SK-N-SH (cell line): Measurements from ENCODE around the gene SLC2A13. TPM values are rescaled to one million over a fixed set of nuclear protein-coding genes. Genes with fewer than 3 reads are reported as not detected.

Source experiments
- CTCF ChIA-PET: fragments of 300-600, 350-600 bp; formaldehyde crosslinking; extraction: SDS; loops from one replicate; lab custom pipeline; 2021; lab: Yijun Ruan, JAX
- POLR2A ChIA-PET: fragments of 350-600 bp; sonication (Branson Sonifier 250); formaldehyde crosslinking; extraction: SDS; loops from one replicate; lab custom pipeline; 2020; ENCODE audit warnings: antibody characterized with exemption, inconsistent platforms; lab: Yijun Ruan, JAX
- DNase-seq: peaks from one replicate; pipeline ENCODE4 v3.0.0; 2012
- H2AFZ ChIP-seq: fragments of 200-600 bp; sonication (generic); 2 replicates; pipeline ENCODE4 v1.8.1; 2016; ENCODE audit warnings: antibody characterized with exemption, mild to moderate bottlenecking, low read depth
- H3F3A ChIP-seq: fragments of 200-600 bp; sonication (generic); replicated peaks from 2 replicates; pipeline ENCODE3; 2016; ENCODE audit warnings: antibody characterized with exemption, mild to moderate bottlenecking; ENCODE audit not compliant: insufficient read depth
- H3K27ac ChIP-seq, 2 experiments: fragments of 200-500 bp in 1 of 2; fragments of 200-600 bp in 1 of 2; sonication (Bioruptor generic) in 1 of 2; sonication (generic), shearing (Covaris generic) in 1 of 2; 2 replicates each; pipeline versions ENCODE4 v1.5.1 to v1.6.1; 2014 to 2016; ENCODE audit warnings: low read depth in 2 of 2, inconsistent platforms in 1 of 2, low read length in 1 of 2, mild to moderate bottlenecking in 1 of 2, mixed read lengths in 1 of 2
- H3K27me3 ChIP-seq: fragments of 200-600 bp; sonication (generic), shearing (Covaris generic); 2 replicates; pipeline ENCODE4 v1.6.1; 2016; ENCODE audit warnings: mixed run types; ENCODE audit not compliant: insufficient read depth
- H3K36me3 ChIP-seq, 2 experiments: fragments of 200-500 bp in 1 of 2; fragments of 200-600 bp in 1 of 2; sonication (Bioruptor generic) in 1 of 2; sonication (generic) in 1 of 2; replicated peaks in 1 of 2; 2 replicates each; pipeline versions ENCODE3 to v1.5.1; 2014 to 2016; ENCODE audit warnings: low read length in 1 of 2, mild to moderate bottlenecking in 1 of 2; ENCODE audit not compliant: insufficient read depth in 2 of 2, control insufficient read depth in 1 of 2
- H3K4me1 ChIP-seq, 2 experiments: fragments of 200-500 bp in 1 of 2; fragments of 200-600 bp in 1 of 2; sonication (Bioruptor generic) in 1 of 2; sonication (generic), shearing (Covaris generic) in 1 of 2; 2 replicates each; pipeline versions ENCODE4 v1.5.1 to v1.6.1; 2014 to 2016; ENCODE audit warnings: low read depth in 1 of 2, low read length in 1 of 2, mixed run types in 1 of 2; ENCODE audit not compliant: insufficient read depth in 2 of 2, control insufficient read depth in 1 of 2
- H3K4me2 ChIP-seq: fragments of 200-600 bp; sonication (generic), shearing (Covaris generic); 2 replicates; pipeline ENCODE4 v1.6.1; 2017; ENCODE audit warnings: mixed run types
- H3K4me3 ChIP-seq, 2 experiments: fragments of 200-500 bp in 1 of 2; fragments of 200-600 bp in 1 of 2; sonication (Bioruptor generic) in 1 of 2; sonication (generic), shearing (Covaris generic) in 1 of 2; 2 replicates each; pipeline versions ENCODE4 v1.5.1 to v1.8.1; 2014 to 2016; ENCODE audit warnings: low read depth in 2 of 2, inconsistent platforms in 1 of 2, low read length in 1 of 2, mild to moderate bottlenecking in 1 of 2, mixed read lengths in 1 of 2, moderate library complexity in 1 of 2
- H3K79me2 ChIP-seq: fragments of 200-600 bp; sonication (generic); 2 replicates; pipeline ENCODE4 v1.8.1; 2017; ENCODE audit warnings: mild to moderate bottlenecking; ENCODE audit not compliant: insufficient read depth
- H3K9ac ChIP-seq: fragments of 200-600 bp; sonication (generic); 2 replicates; pipeline ENCODE4 v1.6.1; 2017; ENCODE audit warnings: mixed run types
- H3K9me2 ChIP-seq: fragments of 200-600 bp; sonication (generic); 2 replicates; pipeline ENCODE4 v1.6.1; 2017; ENCODE audit warnings: mixed run types
- H3K9me3 ChIP-seq: fragments of 200-600 bp; sonication (generic); 2 replicates; pipeline ENCODE4 v1.6.1; 2017; ENCODE audit warnings: mixed run types, mild to moderate bottlenecking, moderate library complexity
- H4K20me1 ChIP-seq: fragments of 200-600 bp; sonication (generic); 2 replicates; pipeline ENCODE4 v1.6.1; 2017; ENCODE audit warnings: mild to moderate bottlenecking, mixed run types; ENCODE audit not compliant: insufficient read depth
- CHD2 ChIP-seq: fragments of 150-350 bp; IDR thresholded peaks from 2 replicates; pipeline ENCODE4 v1.6.1; 2018; ENCODE audit warnings: low read length; ENCODE audit not compliant: partially characterized antibody
- EP300 ChIP-seq, 2 experiments: IDR thresholded peaks; 2 replicates each; pipeline versions ENCODE4 v1.4.0 to v1.6.1; 2012; ENCODE audit warnings: borderline replicate concordance in 1 of 2, low read depth in 1 of 2, low read length in 1 of 2
- EZH2phosphoT487 ChIP-seq: fragments of 200-600 bp; sonication (generic); IDR thresholded peaks from 2 replicates; pipeline ENCODE4 v1.6.1; 2017; ENCODE audit warnings: low read depth, mixed run types, mild to moderate bottlenecking, antibody characterized with exemption, moderate library complexity, borderline replicate concordance
- FOSL2 ChIP-seq: IDR thresholded peaks from 2 replicates; pipeline ENCODE4 v1.4.0; 2012; ENCODE audit warnings: low read depth, mild to moderate bottlenecking, moderate library complexity, borderline replicate concordance
- FOXM1 ChIP-seq: IDR thresholded peaks from 2 replicates; pipeline ENCODE4 v1.4.0; 2012; ENCODE audit warnings: low read depth, mild to moderate bottlenecking
- IRF3 ChIP-seq: fragments of 150-350 bp; IDR thresholded peaks from 2 replicates; pipeline ENCODE4 v1.6.1; 2016; ENCODE audit warnings: mild to moderate bottlenecking, low read depth, low read length
- JUND ChIP-seq: IDR thresholded peaks from 2 replicates; pipeline ENCODE4 v1.4.0; 2012
- MAX ChIP-seq: IDR thresholded peaks from 2 replicates; pipeline ENCODE4 v1.4.0; 2012; ENCODE audit warnings: low read depth
- MEF2A ChIP-seq: IDR thresholded peaks from 2 replicates; pipeline ENCODE4 v1.4.0; 2012; ENCODE audit warnings: low read depth, borderline replicate concordance
- NFIC ChIP-seq: IDR thresholded peaks from 2 replicates; pipeline ENCODE4 v1.4.0; 2012; ENCODE audit warnings: borderline replicate concordance
- NRF1 ChIP-seq: IDR thresholded peaks from 2 replicates; pipeline ENCODE4 v1.6.1; 2012; ENCODE audit warnings: low read depth, mild to moderate bottlenecking, low read length
- RXRA ChIP-seq: IDR thresholded peaks from 2 replicates; pipeline ENCODE4 v1.4.0; 2012; ENCODE audit warnings: low read depth, mild to moderate bottlenecking, borderline replicate concordance
- TEAD4 ChIP-seq: IDR thresholded peaks from 2 replicates; pipeline ENCODE4 v1.4.0; 2012; ENCODE audit warnings: mild to moderate bottlenecking, borderline replicate concordance; ENCODE audit not compliant: insufficient read depth
- WGBS: methylation state at CpG from one replicate; pipeline ENCODE4 v1.1.6; 2017; ENCODE audit warnings: low lambda C conversion rate; 5-methylcytosine and 5-hydroxymethylcytosine counted together
- polyA plus RNA-seq, 3 experiments: library from polyadenylated mRNA; depleted of rRNA; stranded (reverse); fragments of >200 nt; gene quantifications; 2 replicates each; pipeline ENCODE4 v1.2.3, GENCODE V29; 2012
- TF ChIP-seq, protein P1 (sequence below): fragments of 150-350 bp; IDR thresholded peaks from 2 replicates; pipeline ENCODE4 v1.6.1; 2017; ENCODE audit warnings: antibody characterized with exemption, low read length, low read depth, borderline replicate concordance
- TF ChIP-seq, protein P2 (sequence below): IDR thresholded peaks from 2 replicates; pipeline ENCODE4 v1.6.1; 2012; ENCODE audit warnings: mild to moderate bottlenecking, low read depth, low read length, moderate library complexity
- TF ChIP-seq, protein P3 (sequence below): IDR thresholded peaks from 2 replicates; pipeline ENCODE4 v1.4.0; 2012; ENCODE audit warnings: low read depth, borderline replicate concordance

The SLC2A13 gene
- polyA plus RNA-seq, 1 of the 3 experiments (the other 2 are of a cell fraction) = 0.21 TPM

GRCh38 chr12:40068416-40068815, 37.5 kb downstream of the SLC2A13 start (continued):
- TF ChIP-seq, protein P1, sequence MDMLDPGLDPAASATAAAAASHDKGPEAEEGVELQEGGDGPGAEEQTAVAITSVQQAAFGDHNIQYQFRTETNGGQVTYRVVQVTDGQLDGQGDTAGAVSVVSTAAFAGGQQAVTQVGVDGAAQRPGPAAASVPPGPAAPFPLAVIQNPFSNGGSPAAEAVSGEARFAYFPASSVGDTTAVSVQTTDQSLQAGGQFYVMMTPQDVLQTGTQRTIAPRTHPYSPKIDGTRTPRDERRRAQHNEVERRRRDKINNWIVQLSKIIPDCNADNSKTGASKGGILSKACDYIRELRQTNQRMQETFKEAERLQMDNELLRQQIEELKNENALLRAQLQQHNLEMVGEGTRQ = no peak
- no peak for TF ChIP-seq NRF1

DNA sequence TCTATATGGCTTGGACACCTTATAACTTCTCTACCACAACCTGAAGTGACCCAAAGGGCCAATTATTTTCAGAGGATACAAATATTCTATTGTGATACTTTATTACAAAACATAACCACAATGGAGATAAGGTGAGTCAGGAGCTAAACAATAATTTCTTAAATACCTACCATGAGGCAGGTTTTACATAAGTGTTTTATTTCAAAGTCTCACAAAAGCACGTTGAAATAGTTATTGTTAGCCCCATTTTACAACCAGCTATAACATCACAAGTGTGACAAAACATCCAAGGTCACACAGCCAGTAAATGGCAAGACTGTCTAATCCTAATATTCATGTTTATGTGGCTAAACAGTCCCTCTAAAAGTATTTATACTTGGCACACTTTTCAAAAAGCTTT, 40.2 kb downstream of the SLC2A13 start:
- Histone ChIP-seq H3K79me2 (no peaks in the 10 kb centered on the region), H3K27ac (no peak overlapping the region)
- POLR2A ChIA-PET = no interaction called here

GRCh38 chr12:40063414-40063813, 42.5 kb downstream of the SLC2A13 start:
- Histone ChIP-seq H3K79me2 (no peaks in the 10 kb centered on the region), H3K27me3 (no peaks in the 10 kb centered on the region), H3K9me3 (no peaks in the 10 kb centered on the region), H3K4me3 (no peak overlapping the region), H3K9me2 (no peaks in the 10 kb centered on the region), H3K4me2 (no peak overlapping the region), H3K27ac (no peak overlapping the region), H4K20me1 (no peaks in the 10 kb centered on the region), H3K4me1 (no peaks in the 10 kb centered on the region; a peak in 2 of 4 replicates), H3F3A (no peaks in the 10 kb centered on the region), H3K9ac (no peak overlapping the region), H3K36me3 (no peaks in the 10 kb centered on the region), H2AFZ (no peak overlapping the region)
- DNase-seq = no peak
- 65% methylated on average over 5 of the region's 5 CpGs for WGBS
- ChIA-PET POLR2A (no interaction called here), CTCF (no interaction called here)
- TF ChIP-seq CHD2 (no peak), IRF3 (no peak), EZH2phosphoT487 (no peak), FOXM1 (no peak), JUND (no peak), TEAD4 (no peak), NFIC (no peak), MEF2A (no peak), RXRA (no peak), MAX (no peak), FOSL2 (no peak)
- TF ChIP-seq, protein P2, sequence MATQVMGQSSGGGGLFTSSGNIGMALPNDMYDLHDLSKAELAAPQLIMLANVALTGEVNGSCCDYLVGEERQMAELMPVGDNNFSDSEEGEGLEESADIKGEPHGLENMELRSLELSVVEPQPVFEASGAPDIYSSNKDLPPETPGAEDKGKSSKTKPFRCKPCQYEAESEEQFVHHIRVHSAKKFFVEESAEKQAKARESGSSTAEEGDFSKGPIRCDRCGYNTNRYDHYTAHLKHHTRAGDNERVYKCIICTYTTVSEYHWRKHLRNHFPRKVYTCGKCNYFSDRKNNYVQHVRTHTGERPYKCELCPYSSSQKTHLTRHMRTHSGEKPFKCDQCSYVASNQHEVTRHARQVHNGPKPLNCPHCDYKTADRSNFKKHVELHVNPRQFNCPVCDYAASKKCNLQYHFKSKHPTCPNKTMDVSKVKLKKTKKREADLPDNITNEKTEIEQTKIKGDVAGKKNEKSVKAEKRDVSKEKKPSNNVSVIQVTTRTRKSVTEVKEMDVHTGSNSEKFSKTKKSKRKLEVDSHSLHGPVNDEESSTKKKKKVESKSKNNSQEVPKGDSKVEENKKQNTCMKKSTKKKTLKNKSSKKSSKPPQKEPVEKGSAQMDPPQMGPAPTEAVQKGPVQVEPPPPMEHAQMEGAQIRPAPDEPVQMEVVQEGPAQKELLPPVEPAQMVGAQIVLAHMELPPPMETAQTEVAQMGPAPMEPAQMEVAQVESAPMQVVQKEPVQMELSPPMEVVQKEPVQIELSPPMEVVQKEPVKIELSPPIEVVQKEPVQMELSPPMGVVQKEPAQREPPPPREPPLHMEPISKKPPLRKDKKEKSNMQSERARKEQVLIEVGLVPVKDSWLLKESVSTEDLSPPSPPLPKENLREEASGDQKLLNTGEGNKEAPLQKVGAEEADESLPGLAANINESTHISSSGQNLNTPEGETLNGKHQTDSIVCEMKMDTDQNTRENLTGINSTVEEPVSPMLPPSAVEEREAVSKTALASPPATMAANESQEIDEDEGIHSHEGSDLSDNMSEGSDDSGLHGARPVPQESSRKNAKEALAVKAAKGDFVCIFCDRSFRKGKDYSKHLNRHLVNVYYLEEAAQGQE = no peak

More for the DNA sequence above, 40.2 kb downstream of the SLC2A13 start:
- Histone ChIP-seq H3F3A (no peaks in the 10 kb centered on the region), H3K9me2 (no peaks in the 10 kb centered on the region), H3K9me3 (no peaks in the 10 kb centered on the region), H4K20me1 (no peaks in the 10 kb centered on the region)
- DNase-seq = no peak
- CTCF ChIA-PET = interaction anchor here (1.9 kb wide), 1 partner anchor 54 kb away, joined by 8 read pairs; no protein-coding TSS in a partner anchor
- no peak for TF ChIP-seq EP300 (IDR thresholded peaks at IDR 0.05; ENCODE audit: borderline replicate concordance in 1 of 2, low read depth in 1 of 2, low read length in 1 of 2)
- TF ChIP-seq, protein P3, sequence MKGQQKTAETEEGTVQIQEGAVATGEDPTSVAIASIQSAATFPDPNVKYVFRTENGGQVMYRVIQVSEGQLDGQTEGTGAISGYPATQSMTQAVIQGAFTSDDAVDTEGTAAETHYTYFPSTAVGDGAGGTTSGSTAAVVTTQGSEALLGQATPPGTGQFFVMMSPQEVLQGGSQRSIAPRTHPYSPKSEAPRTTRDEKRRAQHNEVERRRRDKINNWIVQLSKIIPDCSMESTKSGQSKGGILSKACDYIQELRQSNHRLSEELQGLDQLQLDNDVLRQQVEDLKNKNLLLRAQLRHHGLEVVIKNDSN = no peak
- no peak for TF ChIP-seq EZH2phosphoT487
- TF ChIP-seq, all 33 proteins: peak for 0
- H3K4me1 ChIP-seq = no peaks in the 10 kb centered on the region; a peak in 2 of 4 replicates
- no peaks in the 10 kb centered on the region for H3K27me3 ChIP-seq
- H3K36me3 ChIP-seq = no peaks in the 10 kb centered on the region
- no peak overlapping the region for H3K4me3 ChIP-seq
- no peak overlapping the region for H2AFZ ChIP-seq
- no peak overlapping the region for H3K4me2 ChIP-seq
- no peak overlapping the region for H3K9ac ChIP-seq
- 4% methylated on average over 1 of the region's 1 CpG for WGBS
